Left ventricle myocardium inferior (tissue), 1 donor: ENCODE results near the gene PRDX5. TPM values are rescaled to one million over a fixed set of nuclear protein-coding genes. Genes with fewer than 3 reads are reported as not detected.
A peak's percentile ranks its signal among the peaks of the same experiment; 100 is the strongest.

ENCODE experiments used
- DNase-seq: peaks from one replicate; pipeline ENCODE4 v3.0.0-alpha.2; 2020
- H3K27ac ChIP-seq: fragments of 200-600 bp; replicated peaks from 2 replicates; pipeline ENCODE4 v1.8.0; 2021
- H3K27me3 ChIP-seq: fragments of 200-600 bp; 2 replicates; pipeline ENCODE4 v1.8.0; 2021; ENCODE audit warnings: low read depth
- H3K36me3 ChIP-seq: fragments of 200-600 bp; 2 replicates; pipeline ENCODE4 v1.8.0; 2021
- H3K4me1 ChIP-seq: fragments of 200-600 bp; 2 replicates; pipeline ENCODE4 v1.8.0; 2021
- H3K4me3 ChIP-seq: fragments of 200-600 bp; 2 replicates; pipeline ENCODE4 v1.8.0; 2021; ENCODE audit warnings: mild to moderate bottlenecking, moderate library complexity
- H3K9me3 ChIP-seq: fragments of 200-600 bp; replicated peaks from 2 replicates; pipeline ENCODE4 v1.8.0; 2021
- intact Hi-C: fragments of 100-400 bp; cut with micrococcal nuclease; formaldehyde crosslinking; loops from one replicate; pipeline ENCODE4 v1.11.0; 2022
- total RNA-seq: library from RNA; stranded (reverse); fragmentation: NEBNext Ultra II Directional; extraction: Animal tissue kit (Norgen Biotek cat#: 25700); gene quantifications from one replicate; pipeline ENCODE4 v1.2.1, GENCODE V29; 2021
- TF ChIP-seq, protein P1 (sequence below): fragments of 200-600 bp; IDR thresholded peaks from 2 replicates; pipeline ENCODE4 v1.8.0; 2021; ENCODE audit warnings: antibody characterized with exemption, mild to moderate bottlenecking, borderline replicate concordance
- donor health status: DM: no; HTN: yes; CAD: no; lungs with severe emphysema.

The PRDX5 gene
- total RNA-seq, 1 donor from 2014 or later, result 321 TPM

DNA sequence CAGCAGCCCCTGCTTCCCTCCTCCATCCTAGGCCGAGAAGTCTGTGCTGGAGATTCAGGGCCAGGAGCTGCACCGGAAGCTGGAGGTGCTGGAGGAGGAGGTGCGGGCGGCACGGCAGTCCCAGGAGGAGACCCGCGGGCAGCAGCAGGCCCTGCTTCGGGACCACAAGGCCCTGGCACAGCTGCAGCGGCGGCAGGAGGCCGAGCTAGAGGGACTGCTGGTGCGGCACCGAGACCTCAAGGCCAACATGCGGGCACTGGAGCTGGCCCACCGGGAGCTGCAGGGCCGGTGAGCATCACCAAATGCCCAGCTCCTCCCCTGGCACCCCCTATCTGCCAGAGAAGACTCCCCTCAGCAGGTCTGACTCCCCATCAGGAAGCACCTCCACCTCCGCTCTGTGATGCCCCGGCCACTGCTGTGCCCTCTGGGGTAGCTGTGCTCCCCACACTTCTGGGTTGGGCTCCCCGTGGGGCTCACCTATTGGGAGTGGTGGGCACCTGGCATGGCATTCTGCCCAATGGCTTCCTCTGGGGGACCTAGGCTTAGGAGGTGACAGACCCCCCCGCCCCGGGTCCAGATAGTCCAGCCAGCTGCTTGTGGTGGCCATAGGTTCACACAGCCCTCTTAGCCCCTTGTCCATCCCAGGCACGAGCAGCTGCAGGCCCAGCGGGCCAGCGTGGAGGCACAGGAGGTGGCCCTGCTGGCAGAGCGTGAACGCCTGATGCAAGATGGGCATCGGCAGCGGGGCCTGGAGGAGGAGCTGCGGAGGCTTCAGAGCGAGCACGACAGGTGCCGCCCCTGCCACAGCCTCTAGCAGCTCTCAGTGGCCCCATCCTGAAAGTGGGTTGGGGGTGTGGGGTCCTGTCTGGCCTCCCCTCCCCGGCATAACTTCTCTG is 34.4 kb downstream of the PRDX5 start:
- TF ChIP-seq, protein P1, sequence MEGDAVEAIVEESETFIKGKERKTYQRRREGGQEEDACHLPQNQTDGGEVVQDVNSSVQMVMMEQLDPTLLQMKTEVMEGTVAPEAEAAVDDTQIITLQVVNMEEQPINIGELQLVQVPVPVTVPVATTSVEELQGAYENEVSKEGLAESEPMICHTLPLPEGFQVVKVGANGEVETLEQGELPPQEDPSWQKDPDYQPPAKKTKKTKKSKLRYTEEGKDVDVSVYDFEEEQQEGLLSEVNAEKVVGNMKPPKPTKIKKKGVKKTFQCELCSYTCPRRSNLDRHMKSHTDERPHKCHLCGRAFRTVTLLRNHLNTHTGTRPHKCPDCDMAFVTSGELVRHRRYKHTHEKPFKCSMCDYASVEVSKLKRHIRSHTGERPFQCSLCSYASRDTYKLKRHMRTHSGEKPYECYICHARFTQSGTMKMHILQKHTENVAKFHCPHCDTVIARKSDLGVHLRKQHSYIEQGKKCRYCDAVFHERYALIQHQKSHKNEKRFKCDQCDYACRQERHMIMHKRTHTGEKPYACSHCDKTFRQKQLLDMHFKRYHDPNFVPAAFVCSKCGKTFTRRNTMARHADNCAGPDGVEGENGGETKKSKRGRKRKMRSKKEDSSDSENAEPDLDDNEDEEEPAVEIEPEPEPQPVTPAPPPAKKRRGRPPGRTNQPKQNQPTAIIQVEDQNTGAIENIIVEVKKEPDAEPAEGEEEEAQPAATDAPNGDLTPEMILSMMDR, result no peak
- H3K9me3 ChIP-seq, result no peaks in the 10 kb centered on the region
- H3K36me3 ChIP-seq, result no peaks in the 10 kb centered on the region
- H3K4me1 ChIP-seq, result peaks cover 18% of the 10 kb centered on the region
- no peak overlapping the region for H3K4me3 ChIP-seq
- no peaks in the 10 kb centered on the region for H3K27me3 ChIP-seq
- intact Hi-C loops, result no loop called here
- no peak overlapping the region for H3K27ac ChIP-seq
- DNase-seq, result no peak

DNA sequence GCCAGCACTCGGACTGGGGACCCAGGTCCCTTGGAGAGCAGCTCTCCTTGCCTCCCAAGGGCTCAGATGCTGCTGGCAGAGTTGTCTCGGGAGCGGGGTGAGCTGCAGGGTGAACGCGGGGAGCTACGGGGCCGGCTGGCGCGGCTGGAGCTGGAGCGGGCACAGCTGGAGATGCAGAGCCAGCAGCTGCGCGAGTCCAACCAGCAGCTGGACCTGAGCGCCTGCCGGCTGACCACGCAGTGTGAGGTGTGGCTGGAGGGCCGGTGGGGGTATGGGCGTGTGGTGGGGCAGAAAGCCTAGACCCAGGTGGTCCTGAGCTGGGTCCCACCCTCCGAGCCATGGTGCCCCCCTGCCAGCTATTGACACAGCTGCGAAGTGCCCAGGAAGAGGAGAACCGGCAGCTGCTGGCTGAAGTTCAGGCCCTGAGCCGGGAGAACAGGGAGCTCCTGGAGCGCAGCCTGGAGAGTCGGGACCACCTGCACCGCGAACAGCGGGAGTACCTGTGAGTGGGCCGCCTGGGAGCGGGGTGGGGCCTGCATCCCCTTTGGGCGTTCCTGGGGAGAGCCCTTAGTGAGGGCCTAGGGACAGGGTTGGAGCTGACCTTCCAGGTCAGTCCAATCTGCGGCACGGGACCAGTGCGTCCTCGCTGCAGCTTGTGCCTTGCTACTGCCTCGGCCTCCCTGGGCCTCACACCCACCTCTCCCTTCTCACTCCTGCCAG is 35.2 kb downstream of the PRDX5 start:
- DNase-seq, result no peak
- Histone ChIP-seq H3K27ac (no peak overlapping the region), H3K4me1 (peaks cover 26% of the 10 kb centered on the region), H3K9me3 (no peaks in the 10 kb centered on the region), H3K4me3 (no peak overlapping the region), H3K36me3 (no peaks in the 10 kb centered on the region), H3K27me3 (no peaks in the 10 kb centered on the region)
- intact Hi-C loops, result no loop called here
- TF ChIP-seq, protein P1, result no peak

- Histone ChIP-seq H3K27me3 (no peaks in the 10 kb centered on the region), H3K9me3 (no peaks in the 10 kb centered on the region), H3K27ac (no peak overlapping the region), H3K36me3 (no peaks in the 10 kb centered on the region), H3K4me1 (peaks cover 33% of the 10 kb centered on the region), H3K4me3 (no peak overlapping the region)
- intact Hi-C loops, result no loop called here
- TF ChIP-seq, protein P1, result no peak
- DNase-seq, result no peak
Measured at GRCh38 chr11:64353715-64354506, 36.0 kb downstream of the PRDX5 start.

- intact Hi-C loops, result no loop called here
- peak overlapping the region; percentile 60 for H3K4me3 ChIP-seq
- H3K27me3 ChIP-seq, result no peaks in the 10 kb centered on the region
- no peaks in the 10 kb centered on the region for H3K9me3 ChIP-seq
- peak; percentile 77 for DNase-seq
- TF ChIP-seq, protein P1, result peak; percentile 75
- peak overlapping the region; percentile 81 for H3K27ac ChIP-seq
- H3K36me3 ChIP-seq, result peaks cover under 1% of the 10 kb centered on the region
- H3K4me1 ChIP-seq, result peaks cover 45% of the 10 kb centered on the region
Measured at GRCh38 chr11:64355078-64355940, 37.4 kb downstream of the PRDX5 start.
